NCI-H748 treated with DMSO at 0.1 percent for 48 hours (cell line): ENCODE measurements around the gene METAP1D.

ENCODE experiments used
- DNase-seq: peaks from one replicate; lab custom pipeline; 2025; lab: John Stamatoyannopoulos, UW

Gene METAP1D

GRCh38 chr2:172091761-172092566, 92.2 kb downstream of the METAP1D start:
- peak; percentile 95 for DNase-seq

- peak; percentile 58 for DNase-seq
These were observed 93.1 kb downstream of the METAP1D start for GRCh38 chr2:172092716-172093415.

- peak; percentile 47 for DNase-seq
These were observed 93.9 kb downstream of the METAP1D start for GRCh38 chr2:172093416-172094293.

- no peak for DNase-seq
These were observed 94.8 kb downstream of the METAP1D start for GRCh38 chr2:172094294-172095145.

GRCh38 chr2:172095146-172095904, 95.6 kb downstream of the METAP1D start:
- peak; percentile 58 for DNase-seq

- peak; percentile 58 for DNase-seq
These were observed 96.3 kb downstream of the METAP1D start for GRCh38 chr2:172095905-172096625.

- DNase-seq = peak; percentile 40
These were observed 97.1 kb downstream of the METAP1D start for GRCh38 chr2:172096626-172097547.

- DNase-seq = no peak
These were observed 97.9 kb downstream of the METAP1D start for GRCh38 chr2:172097557-172098131.

GRCh38 chr2:172098287-172098649, 98.5 kb downstream of the METAP1D start:
- DNase-seq = no peak

GRCh38 chr2:172098650-172099471, 99.1 kb downstream of the METAP1D start:
- DNase-seq = no peak

- no peak for DNase-seq
These were observed 99.8 kb downstream of the METAP1D start for GRCh38 chr2:172099472-172100079.

- no peak for DNase-seq
These were observed 100.6 kb downstream of the METAP1D start for GRCh38 chr2:172100080-172100934.

- DNase-seq = no peak
These were observed 101.4 kb downstream of the METAP1D start for GRCh38 chr2:172100935-172101820.

GRCh38 chr2:172101821-172102390, 102.2 kb downstream of the METAP1D start:
- peak; percentile 66 for DNase-seq
